ENCODE results near the gene ZNF668.

DNA sequence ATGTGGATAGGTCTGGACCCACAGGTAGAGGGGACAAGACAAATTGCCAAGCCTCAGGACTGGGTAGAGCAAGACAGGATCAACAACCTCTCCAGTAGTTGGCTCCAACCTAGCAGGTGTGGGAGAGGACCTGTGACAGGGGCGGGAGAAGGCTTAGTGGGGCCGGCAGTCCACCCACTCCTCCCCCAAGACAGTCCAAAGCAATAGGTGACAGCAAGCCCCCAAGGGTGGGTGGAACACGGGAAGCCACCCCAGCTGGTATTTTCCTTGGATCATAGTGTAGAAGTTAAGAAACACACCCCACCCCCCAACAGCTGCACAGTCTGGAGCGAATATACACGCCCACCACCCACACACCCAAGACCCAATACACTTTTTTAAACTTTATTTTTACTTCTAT is 44.8 kb downstream of the ZNF668 start:
- TF ChIP-seq RARB (CRISPR knock-in tag; IDR thresholded peaks at IDR 0.05) (no peak), CREB5 (CRISPR knock-in tag; IDR thresholded peaks at IDR 0.05; ENCODE audit: low read depth) (no peak), GLIS3 (CRISPR knock-in tag; IDR thresholded peaks at IDR 0.05) (no peak), ZFP30 (CRISPR knock-in tag; IDR thresholded peaks at IDR 0.05) (no peak), TSHZ2 (CRISPR knock-in tag; IDR thresholded peaks at IDR 0.05) (no peak), ZFP3 (CRISPR knock-in tag; IDR thresholded peaks at IDR 0.05) (no peak), OSR1 (CRISPR knock-in tag; IDR thresholded peaks at IDR 0.05) (no peak), ZNF70 (CRISPR knock-in tag; IDR thresholded peaks at IDR 0.05) (no peak)
- TF ChIP-seq, protein P1, sequence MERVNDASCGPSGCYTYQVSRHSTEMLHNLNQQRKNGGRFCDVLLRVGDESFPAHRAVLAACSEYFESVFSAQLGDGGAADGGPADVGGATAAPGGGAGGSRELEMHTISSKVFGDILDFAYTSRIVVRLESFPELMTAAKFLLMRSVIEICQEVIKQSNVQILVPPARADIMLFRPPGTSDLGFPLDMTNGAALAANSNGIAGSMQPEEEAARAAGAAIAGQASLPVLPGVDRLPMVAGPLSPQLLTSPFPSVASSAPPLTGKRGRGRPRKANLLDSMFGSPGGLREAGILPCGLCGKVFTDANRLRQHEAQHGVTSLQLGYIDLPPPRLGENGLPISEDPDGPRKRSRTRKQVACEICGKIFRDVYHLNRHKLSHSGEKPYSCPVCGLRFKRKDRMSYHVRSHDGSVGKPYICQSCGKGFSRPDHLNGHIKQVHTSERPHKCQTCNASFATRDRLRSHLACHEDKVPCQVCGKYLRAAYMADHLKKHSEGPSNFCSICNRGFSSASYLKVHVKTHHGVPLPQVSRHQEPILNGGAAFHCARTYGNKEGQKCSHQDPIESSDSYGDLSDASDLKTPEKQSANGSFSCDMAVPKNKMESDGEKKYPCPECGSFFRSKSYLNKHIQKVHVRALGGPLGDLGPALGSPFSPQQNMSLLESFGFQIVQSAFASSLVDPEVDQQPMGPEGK (CRISPR knock-in tag; IDR thresholded peaks at IDR 0.05; ENCODE audit: borderline replicate concordance) = no peak
